Stimulated activated CD8-positive, alpha-beta memory T cell treated with anti-CD3 and anti-CD28 coated beads, Interleukin-7, amount 100 ng/mL, for 4 hours (primary cell): Measurements from ENCODE around the gene PRKCE.
"Not testable (repeated sequence)": the region's sequence is repeated elsewhere in the genome, so short reads cannot be mapped to it uniquely, and the experiment has no call there.

Experiments used
- DNase-seq, 2 donors: peaks; one replicate each; pipeline ENCODE4 v3.0.0-alpha.2; 2020; ENCODE audit warnings: low read depth in 2 of 2

The PRKCE gene

GRCh38 chr2:46193855-46194254 is 542.4 kb downstream of the PRKCE start:
- no peak for DNase-seq

DNA sequence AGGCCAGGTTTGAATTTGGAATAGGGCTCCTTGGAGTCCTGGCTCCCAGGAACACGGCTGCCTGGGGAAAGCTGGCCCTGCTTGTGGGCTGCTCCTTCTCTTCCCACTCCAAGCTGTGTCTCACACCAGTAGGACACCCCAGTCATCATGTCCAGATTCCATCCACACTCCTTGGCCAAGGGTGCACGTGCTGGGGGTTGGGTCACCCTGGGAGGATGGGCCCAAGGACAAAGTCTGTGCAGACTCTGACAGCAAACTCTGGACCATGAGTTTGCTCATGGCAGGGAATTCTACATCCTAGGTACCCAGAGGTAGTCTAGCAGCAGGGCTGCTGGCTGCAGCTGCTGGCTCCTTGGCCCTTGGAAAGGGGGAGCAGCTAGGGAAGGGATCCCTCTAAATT is 543.4 kb downstream of the PRKCE start:
- no peak for DNase-seq

DNA sequence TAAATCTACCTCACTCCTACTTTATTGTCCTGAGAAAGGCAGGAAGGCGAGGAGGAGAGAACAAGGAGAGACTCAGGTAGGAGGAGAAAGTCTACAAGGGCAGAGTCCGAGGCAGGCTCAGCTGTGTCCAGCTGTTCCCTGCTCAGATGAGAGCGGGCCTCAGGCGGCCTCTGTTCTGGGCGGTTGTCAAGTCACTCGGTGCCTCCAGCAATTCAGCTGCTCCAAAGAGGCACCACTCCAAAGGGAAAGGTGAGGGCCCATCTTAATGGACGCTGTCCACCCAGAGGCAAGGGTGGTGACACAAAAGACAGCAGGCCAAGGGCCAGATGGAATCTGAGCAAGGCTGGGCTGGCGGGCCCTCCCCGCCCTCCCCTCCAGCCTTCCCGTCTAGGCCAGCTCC is 544.3 kb downstream of the PRKCE start:
- no peak for DNase-seq

DNA sequence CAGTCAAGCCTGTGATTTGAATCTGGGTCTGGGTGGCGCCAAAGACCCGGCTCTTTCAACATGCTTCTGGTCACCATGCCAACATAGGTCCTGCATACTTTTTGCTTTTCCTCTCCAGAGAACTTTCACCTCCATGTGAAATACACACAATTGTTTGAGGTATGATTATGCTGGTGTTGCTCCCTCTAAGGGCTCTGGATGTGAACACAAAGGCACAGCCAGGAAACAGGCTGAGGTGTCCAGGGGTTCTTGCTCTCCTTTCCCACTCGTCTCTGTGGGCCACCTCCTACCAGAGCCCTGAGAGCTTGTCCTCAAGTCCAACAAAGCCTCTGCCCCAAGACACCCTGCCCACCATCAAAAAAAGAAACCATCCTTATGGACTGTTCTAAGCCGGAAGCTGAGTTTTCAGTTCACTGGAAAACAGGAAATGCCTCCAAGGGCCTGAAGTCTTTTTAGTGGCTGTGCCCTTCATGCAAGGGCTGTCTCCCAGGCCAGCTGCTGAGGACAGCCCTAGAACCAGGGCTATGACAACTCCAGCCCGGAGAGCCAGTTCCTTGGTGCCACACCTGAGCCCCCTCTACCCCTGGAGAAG is 545.5 kb downstream of the PRKCE start:
- no peak for DNase-seq

DNA sequence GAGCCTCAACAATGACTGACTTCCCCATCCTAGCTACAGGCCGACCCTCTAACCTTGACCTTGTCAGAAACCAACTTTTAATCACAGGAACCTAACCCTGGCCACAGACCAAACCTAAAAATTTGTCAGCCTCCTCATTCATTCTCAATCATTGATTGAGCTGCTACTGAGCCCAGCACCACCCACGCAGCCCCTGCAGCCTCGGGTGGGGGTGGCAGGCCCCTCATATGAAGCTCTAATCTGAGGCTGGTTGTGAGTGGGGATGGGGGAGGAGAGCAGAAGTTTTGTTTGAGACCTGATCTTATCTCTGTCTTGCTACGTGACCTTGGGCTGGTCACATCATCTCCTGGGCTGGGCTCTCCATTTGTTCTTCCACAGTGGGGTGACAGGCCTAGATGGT is 546.2 kb downstream of the PRKCE start:
- no peak for DNase-seq

DNA sequence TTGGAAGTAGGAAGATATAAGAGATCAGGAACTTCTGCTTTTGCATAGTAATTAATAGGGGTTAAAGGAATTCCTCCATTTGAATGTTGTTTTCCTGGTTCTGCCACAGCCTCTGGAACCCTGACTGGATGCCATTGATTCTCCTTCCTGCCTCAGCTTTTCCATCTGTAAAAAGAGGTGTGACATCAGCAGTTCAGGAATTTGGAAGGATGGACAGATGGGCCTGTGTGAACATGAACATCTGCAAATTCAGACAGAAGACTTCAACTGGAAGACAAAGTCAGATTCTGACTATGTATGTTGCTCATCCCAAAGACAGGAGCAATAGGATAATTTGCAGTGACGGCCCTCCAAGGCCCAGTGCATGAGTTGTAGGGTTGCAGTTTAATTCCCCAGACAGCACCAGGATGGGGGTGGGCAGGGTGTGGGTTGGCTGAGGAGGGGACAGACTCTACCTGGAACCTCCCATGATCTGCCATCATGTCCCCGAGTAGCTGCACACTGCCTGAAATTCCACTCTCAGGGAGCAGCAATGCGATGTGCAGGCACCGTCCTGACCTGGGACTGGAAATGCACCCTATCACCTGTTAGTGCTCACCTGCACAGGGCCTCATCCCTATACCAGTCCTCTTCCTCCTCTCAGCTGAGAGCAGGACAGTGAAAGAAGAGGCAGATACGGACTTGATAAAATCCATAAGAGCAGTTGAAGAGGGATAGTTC is 546.8 kb downstream of the PRKCE start:
- DNase-seq: no peak

DNA sequence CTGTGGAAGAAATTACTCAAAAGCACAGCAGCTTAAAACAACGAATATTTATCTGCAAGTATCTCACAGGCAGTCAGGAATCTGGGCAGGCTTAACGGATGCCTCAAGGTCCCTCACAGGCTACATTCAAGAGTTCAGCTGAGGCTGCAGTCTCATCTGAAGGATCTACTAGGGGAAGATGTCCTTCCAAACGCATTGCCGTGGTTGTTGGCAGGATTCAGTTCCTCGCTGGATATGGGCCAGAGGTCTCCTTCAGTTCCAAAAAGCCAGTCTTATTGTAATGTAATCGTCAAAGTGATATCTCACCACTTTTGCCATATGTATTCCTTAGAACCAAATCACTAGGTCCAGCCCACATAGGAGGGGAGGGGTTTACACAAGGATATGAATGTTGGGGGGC is 547.5 kb downstream of the PRKCE start:
- no peak for DNase-seq

GRCh38 chr2:46200100-46200690 is 548.7 kb downstream of the PRKCE start:
- DNase-seq: no peak

DNA sequence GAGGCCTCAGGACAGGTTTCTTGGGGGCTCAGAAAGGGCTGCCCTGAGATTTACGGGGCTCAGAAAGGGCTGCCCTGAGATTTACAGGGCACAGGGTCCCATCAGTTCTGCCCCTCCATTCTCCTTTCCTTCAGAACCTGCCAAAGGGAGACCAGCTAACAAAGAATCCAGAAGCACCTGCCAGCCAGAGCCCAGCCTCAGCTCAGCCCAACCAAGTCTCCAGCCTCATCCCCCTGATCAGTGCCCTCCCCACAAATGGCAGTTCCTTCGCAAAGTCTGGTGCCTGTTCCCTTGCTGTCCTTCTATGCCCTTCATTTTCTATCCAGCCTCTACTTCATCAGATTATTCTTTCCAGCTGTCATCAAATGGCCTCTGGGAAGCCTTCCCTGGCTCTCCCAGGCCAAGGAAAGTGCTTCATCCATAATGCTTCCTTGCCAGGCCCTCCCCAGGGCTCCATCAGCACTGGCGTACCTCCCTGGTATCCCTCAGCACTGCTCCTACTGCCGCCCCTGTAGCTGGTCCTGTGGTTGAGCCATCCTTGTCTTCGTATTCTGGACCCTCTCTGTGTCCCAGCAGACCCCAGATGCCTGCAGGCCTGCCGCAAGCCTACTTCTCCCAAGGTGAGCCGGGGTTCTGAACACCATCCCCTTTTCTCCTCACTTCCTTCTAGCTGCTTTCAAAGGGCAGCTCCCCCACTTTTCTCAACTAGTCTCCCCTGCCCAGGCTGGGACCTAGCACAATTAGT is 549.6 kb downstream of the PRKCE start:
- no peak for DNase-seq

- no peak for DNase-seq
These were observed 551.0 kb downstream of the PRKCE start for GRCh38 chr2:46202453-46202852.

DNA sequence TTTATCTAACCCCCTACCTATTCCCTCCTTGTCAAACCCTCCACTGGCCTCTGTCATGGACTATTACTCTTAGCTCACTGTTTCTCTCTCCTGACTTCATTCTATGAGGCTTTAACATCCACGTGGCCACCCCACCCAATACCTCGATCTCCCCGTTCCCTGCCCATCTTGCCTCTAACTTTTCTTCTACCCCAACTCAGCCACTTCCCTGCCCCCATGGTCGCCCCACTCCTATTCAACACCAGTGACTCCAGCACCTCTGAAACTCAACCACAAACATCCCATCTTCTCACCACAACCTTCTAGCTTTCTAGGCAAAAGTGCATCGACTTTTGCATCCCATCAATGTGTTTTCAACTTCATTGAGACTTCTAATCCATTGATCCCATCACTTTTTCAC is 551.5 kb downstream of the PRKCE start:
- no peak for DNase-seq

DNA sequence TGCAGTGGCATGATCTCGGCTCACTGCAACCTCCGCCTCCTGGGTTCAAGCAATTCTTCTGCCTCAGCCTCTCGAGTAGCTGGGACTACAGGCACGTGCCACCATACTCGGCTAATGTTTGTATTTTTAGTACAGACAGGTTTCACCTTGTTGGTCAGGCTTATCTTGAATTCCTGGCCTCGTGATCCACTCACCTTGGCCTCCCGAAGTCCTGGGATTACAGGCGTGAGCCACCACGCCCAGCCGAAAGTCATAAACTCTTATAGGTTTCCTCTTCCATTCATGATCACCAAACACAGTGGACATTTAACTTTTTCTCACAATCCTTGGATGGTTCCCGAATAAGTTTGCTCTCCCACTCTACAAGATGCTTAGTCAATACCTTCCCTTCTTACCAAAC is 552.2 kb downstream of the PRKCE start:
- DNase-seq: not testable (repeated sequence)

GRCh38 chr2:46207591-46207990 is 556.1 kb downstream of the PRKCE start:
- no peak for DNase-seq

GRCh38 chr2:46208766-46209165 is 557.3 kb downstream of the PRKCE start:
- no peak for DNase-seq

- no peak for DNase-seq
These were observed 558.6 kb downstream of the PRKCE start for GRCh38 chr2:46210063-46210462.

GRCh38 chr2:46211461-46211860 is 560.0 kb downstream of the PRKCE start:
- no peak for DNase-seq

DNA sequence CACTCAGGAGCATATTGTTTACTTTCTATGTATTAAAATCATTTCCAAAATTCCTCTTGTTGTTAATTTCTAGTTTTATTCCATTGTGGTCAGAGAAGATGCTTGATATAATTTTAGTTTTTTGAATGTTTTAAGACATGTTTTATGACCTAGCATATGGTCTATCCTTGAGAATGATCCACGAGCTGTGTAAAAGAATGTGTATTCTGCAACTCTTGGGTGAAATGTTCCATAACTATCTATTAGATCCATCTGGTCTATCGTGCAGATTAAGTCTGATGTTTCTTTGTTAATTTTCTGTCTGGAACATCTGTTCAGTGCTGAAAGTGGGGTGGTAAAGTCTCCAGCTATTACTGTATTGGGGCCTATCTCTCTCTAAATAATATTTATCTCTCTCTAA is 562.4 kb downstream of the PRKCE start:
- no peak for DNase-seq

GRCh38 chr2:46216213-46216612 is 564.7 kb downstream of the PRKCE start:
- no peak for DNase-seq

DNA sequence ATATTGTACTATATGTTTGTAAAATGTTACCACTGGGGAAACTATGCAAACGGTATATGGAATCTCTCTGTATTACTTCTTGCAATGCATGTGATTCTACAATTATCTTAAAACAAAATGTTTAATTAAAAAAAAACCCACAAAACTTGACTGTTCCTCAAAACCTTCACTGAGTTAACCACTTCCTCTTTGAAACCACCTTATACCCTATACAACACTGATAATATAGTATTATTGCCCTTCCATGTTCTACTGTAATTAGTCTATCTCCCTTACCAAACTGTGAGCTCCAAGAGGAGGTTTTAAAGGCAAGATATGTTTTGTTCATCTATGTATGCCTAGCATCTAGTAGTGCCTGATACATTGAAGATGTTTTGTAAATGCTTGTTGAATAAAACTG is 572.0 kb downstream of the PRKCE start:
- not testable (repeated sequence) for DNase-seq

GRCh38 chr2:46225150-46225625 is 573.7 kb downstream of the PRKCE start:
- DNase-seq: no peak

DNA sequence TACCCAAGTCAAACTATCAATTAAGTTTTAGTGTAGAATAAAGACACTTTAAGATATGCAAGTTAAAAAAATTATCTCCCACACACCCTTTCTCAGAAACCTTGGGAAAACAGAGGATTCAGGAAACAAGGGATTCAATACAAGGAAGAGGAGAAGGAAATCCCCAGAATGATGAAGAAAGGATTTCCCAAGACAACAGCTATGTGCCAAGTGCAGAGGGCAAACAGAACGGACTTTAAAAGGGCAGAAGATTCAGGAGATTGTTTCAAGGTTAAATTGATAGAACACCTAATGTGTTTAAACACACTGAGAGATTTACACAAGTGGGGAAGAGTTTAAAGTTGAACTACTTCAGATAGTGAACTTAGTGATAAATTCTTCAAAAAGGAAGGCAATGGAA is 574.3 kb downstream of the PRKCE start:
- no peak for DNase-seq

DNA sequence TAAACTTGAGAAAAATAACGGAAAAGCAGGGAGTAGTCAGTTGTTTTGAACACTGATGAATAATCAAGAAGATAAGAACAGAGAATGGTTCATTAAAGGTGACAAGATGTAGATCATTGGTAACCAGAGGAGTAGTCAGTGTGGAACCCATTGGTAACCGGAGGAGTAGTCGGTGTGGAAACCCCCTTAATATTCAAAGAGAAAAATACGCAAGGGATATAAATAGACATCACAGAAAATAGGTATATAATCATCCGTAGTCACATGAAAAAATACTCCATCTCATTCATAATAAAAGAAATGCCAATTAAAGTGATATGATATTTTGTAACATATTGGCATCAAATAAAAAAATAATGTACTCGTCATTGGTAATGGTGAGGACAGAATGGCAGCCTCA is 575.1 kb downstream of the PRKCE start:
- DNase-seq: no peak

- DNase-seq: no peak
These were observed 575.5 kb downstream of the PRKCE start for GRCh38 chr2:46227022-46227421.
